ENCODE results near the gene PTPRD.

The PTPRD gene

DNA sequence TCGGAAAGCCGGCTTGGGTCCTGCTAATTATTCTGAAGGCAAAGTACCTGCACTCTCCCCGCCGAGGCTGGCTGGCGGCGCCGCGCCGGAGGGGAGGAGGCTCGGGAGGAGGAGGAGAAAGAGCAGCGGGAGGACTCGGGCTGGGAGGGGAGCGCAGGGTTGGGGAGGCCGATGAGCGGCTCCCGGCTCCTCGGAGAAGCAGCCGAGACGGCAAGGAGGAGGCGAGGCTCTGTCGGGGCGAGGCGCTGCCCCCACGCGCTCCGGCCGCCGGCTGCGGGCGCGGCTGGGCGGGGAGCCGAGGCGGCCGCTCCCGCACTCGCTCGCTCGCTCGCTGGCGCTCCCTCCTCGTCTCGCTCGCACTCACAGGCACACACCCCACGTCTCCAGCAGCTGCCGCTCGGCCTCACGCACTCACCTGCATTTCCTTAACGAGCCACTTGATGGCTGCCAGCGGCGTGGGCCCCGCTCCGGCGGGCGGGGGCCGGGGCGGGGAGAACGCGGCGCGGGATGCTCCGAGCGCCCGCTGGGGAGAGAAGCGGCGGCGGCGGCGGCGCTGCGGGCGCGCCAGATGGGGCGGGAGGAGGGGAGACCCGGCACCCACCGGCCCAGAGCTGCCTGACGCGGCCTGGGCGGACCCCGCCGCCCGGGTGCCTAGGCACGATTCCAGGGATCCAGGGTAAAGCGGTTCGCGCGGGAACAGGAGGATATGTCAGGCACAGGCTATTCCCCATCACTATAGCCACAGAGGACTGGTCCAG lies at the start of gene PTPRD:
Gene PTPRD, minus strand, starts transcription at position 362 of the 758 bp plus-strand sequence.
- no peak for DNase-seq (ENCODE audit: low spot score)

DNA sequence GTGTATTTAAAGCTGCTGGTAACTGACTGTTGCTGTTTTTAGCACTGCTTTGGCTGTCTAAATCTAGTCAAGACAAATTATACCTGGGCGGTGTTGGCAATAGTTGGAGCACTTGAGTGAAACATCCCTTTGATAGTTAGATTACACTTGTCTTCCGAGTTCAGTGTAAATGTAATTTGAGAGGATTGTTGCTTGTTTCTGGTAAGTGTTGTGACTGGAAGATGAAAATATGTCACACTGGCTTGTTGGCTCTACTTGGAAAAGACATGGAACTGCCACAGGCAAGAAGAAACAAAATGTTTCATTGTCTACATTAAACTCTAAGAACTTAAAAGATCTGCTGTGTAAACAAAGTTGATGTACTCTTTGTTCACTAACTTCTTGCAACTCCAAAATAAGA lies 49.2 kb upstream of the PTPRD start:
- DNase-seq (ENCODE audit: low spot score): no peak

- DNase-seq (ENCODE audit: low spot score): no peak
Measured at GRCh38 chr9:10661376-10661775, 48.6 kb upstream of the PTPRD start.

GRCh38 chr9:10651012-10651411 lies 38.2 kb upstream of the PTPRD start:
- no peak for DNase-seq (ENCODE audit: low spot score)

GRCh38 chr9:10649076-10649475 lies 36.3 kb upstream of the PTPRD start:
- no peak for DNase-seq (ENCODE audit: low spot score)

- DNase-seq (ENCODE audit: low spot score): no peak
Measured at GRCh38 chr9:10633785-10634184, 21.0 kb upstream of the PTPRD start.

DNA sequence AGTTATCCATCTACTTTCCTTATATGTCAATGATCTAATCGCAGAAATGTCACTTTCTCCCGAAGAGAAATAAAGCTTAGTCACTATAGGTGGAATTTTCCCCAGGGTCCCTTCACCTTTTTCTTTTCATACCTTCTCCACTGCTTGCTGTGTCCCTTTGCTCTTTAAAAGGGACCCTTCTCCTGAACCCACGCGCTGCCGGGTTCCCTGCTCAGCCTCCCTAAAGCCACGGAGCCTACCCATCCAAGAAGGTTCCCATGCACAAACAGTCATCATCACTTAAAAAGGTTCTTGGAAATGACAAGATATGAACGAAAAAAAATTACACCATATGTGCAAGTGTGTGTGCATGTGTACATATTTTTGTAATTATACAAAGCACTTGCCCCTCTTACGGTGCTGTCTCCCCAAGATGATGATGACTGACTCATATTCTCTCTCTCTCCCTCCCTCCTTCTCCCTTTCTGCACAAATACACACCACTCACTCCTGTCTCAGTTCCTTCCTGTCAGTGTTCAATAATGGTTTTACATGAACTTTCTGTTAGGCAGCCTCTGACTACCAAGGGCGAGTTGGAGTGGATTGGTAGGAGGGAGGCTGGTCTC lies 1.5 kb upstream of the PTPRD start:
- DNase-seq (ENCODE audit: low spot score): no peak

GRCh38 chr9:10613419-10613818 lies 617 bp upstream of the PTPRD start:
- no peak for DNase-seq (ENCODE audit: low spot score)

- no peak for DNase-seq (ENCODE audit: low spot score)
Measured at GRCh38 chr9:10605388-10605787, 7.4 kb downstream of the PTPRD start.

- DNase-seq (ENCODE audit: low spot score): no peak
Measured at GRCh38 chr9:10604927-10605326, 7.9 kb downstream of the PTPRD start.

- DNase-seq (ENCODE audit: low spot score): no peak
Measured at GRCh38 chr9:10597801-10598200, 15.0 kb downstream of the PTPRD start.

DNA sequence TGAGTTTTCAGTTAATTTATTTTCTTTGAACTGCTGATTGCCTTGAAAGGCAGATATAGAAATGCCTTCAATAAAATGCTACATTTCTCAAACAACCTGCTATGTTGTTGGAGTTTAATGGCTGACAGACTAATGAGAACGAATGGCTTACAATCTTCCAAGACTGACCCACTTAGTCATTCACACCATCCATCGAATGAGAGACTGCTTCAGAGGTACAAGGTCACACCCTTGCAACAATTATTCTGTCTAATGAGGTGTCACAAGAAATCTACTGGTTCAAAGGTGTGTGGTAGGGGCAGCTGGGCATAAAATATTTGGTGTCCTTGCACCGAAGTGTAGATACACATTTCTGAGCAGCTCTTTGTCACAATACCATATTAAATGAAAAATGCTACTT lies 18.3 kb downstream of the PTPRD start:
- no peak for DNase-seq (ENCODE audit: low spot score)

DNA sequence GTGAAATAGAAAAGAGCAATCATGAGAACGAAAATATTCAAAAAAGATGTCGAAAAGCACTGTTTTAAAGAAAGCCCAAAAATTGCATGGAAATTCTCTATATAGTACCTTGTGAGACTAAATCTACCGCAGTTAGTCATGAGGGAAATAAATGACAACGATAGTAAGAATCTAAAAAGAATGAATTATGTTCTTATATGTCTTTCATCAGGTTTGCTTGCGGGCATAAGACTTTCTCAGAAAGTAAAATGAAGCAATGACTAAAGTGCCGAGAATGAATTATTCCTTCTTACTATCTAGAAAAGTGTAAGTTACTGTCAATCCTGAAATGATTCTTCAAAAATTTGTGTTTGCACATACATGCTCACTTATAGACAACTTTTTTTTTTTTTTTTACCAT lies 26.4 kb downstream of the PTPRD start:
- DNase-seq (ENCODE audit: low spot score): no peak

DNA sequence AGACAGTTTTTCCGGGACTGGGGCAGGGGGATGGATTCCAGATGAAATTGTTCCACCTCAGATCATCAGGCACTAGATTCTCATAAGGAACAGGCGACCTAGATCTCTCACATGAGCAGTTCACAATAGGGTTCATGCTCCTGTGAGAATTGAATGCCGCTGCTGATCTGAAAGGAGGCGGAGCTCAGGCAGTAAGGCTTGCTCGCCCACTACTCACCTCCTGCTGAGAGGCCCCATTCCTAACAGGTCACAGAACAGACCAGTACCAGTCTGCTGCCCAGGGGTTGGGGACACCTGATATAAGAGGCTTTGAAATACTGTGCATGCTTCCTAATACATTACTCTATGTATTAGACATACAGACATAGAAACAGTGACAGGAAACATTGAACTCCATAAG lies 41.1 kb downstream of the PTPRD start:
- DNase-seq (ENCODE audit: low spot score): no peak

DNA sequence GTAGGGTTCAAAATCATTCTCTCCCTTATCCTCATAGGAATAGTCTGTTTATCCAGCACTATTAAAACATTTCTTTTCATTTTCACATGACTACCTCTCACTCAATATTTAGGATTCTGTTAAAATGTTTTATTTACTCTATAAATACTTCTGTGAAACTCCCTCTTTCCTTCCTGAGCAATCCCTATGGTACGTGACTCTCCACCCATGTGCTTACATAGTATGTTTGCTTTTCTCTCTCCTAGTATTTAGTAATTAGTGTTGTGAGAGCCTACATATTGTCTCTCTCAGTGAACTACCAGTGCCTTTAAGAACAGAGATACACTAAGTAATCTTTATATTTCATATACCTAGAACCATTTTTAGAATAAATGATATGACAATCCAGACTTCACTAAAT lies 46.0 kb downstream of the PTPRD start:
- no peak for DNase-seq (ENCODE audit: low spot score)

DNA sequence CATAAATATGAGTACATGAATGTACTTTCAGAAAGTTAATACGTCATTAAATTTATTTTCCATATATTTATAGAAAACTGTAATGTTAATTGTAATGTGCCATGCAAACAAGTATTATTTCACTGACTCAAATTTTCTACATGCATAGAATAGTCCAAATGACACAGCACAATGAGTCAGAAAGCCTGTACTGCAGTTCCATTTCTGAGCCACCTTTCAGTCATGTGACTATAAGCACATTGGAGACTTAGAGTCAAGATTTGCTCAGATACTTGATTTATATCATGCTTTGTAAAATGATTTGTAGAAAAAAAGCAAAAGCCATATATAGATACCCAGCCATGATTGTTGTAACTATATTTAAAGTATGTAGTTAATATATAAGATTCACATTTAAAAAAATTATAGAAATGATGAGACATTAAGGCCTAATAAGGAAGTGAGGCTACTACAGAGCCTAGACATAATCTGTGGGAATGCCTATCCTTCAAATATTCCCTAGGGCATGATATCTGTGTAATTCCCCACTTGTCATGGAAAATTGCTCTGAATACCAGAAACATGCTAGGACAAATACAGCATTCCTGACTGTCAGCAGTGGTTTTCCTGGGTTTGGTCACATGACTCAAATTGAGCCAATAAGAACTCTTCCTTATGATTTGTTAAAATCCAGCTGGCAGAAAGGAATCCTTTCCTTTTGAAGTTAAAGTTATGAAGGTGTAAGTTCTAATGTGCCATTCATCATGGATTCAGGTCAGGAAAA lies 50.0 kb downstream of the PTPRD start:
- no peak for DNase-seq (ENCODE audit: low spot score)

- DNase-seq (ENCODE audit: low spot score): no peak
Measured at GRCh38 chr9:10548348-10548747, 64.5 kb downstream of the PTPRD start.

- DNase-seq (ENCODE audit: low spot score): no peak
Measured at GRCh38 chr9:10538073-10538472, 74.7 kb downstream of the PTPRD start.

DNA sequence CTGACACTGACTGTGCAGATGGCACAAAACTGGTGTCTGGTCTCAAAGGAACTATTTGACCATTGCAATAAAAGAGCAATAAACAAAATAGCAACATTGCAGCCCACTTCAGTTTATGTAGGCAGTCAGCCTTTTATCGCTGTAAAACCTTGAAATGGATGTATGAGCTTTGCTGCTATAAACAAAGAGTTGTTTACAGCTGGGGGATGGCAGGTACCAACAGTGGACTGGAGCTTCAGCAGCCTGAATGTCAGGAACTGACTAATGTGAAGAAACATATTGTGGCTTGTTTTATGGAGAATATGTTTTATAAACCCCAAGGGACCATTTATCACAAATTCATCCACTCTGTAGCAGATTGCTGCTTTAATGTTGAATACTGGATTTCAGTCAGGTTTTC lies 78.0 kb downstream of the PTPRD start:
- no peak for DNase-seq (ENCODE audit: low spot score)

GRCh38 chr9:10525972-10526371 lies 86.8 kb downstream of the PTPRD start:
- no peak for DNase-seq (ENCODE audit: low spot score)

DNA sequence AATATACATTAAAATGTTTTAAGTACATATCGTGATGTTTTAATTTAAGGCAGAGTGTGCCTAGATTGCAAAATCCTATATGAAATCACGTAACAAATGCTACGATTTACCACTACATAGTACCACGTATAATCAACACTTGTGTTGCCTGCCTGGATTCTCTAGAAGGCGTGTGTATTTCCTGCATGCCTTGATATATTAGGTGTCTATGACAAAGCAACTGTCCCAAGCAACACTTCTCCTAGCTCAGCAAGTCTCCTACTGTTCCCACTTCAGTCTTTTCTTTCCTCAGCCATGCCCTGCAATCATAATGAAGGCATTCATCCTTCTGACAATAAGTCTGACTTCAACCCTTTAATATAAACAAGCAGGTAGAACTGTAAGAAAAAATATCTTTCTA lies 89.6 kb downstream of the PTPRD start:
- DNase-seq (ENCODE audit: low spot score): no peak

GRCh38 chr9:10512144-10512543 lies 100.7 kb downstream of the PTPRD start:
- DNase-seq (ENCODE audit: low spot score): no peak

GRCh38 chr9:10488937-10489336 lies 123.9 kb downstream of the PTPRD start:
- no peak for DNase-seq (ENCODE audit: low spot score)
